ENCODE data around the gene FMNL3. TPM values are rescaled to one million over a fixed set of nuclear protein-coding genes. Genes with fewer than 3 reads are reported as not detected.

Gene FMNL3
- polyA plus RNA-seq, 1 of the 3 experiments (the other 2 are of a cell fraction) = 10.2 TPM

DNA sequence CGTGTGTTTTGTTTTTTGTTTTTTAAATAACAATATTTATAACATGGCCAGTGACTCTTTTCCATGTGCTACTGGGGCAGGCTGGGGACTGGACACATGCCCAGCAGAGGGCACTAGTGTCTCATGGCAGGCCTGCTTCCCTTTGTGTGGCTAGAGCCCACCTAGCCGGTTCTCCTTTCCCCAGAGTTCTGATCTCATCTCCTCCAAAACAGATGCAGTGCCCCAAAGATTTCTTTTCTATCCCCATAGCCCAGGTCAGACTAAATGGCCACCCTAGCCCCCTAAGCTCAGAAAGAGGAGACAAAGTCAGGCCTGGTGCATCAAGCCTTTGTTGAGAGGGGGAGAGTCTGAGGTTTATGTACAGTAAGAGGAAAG lies 62.6 kb downstream of the FMNL3 start:
- H3K36me3 ChIP-seq (replicated peaks in 1 of 2; ENCODE audit: control insufficient read depth in 1 of 2, insufficient read depth in 2 of 2, low read length in 1 of 2) = peaks cover 27 to 77% of the 10 kb centered on the region in 2 experiments
- no peaks in the 10 kb centered on the region for H4K20me1 ChIP-seq (ENCODE audit: insufficient read depth)
- H3K4me1 ChIP-seq (ENCODE audit: control insufficient read depth in 1 of 2, insufficient read depth in 2 of 2, low read depth in 1 of 2, low read length in 1 of 2) = peaks cover 0 to 5% of the 10 kb centered on the region in 2 experiments; a peak in 1 of 4 replicates
- H3K79me2 ChIP-seq (ENCODE audit: insufficient read depth) = no peaks in the 10 kb centered on the region
- POLR2A ChIA-PET = interaction anchor here (0.7 to 2.0 kb wide), 3 partner anchors 62 to 150 kb away, joined by 3 to 7 read pairs (median 6); partner anchors contain the start of gene TMBIM6
- no peak overlapping the region for H2AFZ ChIP-seq (ENCODE audit: low read depth)
- TF ChIP-seq, protein P1, sequence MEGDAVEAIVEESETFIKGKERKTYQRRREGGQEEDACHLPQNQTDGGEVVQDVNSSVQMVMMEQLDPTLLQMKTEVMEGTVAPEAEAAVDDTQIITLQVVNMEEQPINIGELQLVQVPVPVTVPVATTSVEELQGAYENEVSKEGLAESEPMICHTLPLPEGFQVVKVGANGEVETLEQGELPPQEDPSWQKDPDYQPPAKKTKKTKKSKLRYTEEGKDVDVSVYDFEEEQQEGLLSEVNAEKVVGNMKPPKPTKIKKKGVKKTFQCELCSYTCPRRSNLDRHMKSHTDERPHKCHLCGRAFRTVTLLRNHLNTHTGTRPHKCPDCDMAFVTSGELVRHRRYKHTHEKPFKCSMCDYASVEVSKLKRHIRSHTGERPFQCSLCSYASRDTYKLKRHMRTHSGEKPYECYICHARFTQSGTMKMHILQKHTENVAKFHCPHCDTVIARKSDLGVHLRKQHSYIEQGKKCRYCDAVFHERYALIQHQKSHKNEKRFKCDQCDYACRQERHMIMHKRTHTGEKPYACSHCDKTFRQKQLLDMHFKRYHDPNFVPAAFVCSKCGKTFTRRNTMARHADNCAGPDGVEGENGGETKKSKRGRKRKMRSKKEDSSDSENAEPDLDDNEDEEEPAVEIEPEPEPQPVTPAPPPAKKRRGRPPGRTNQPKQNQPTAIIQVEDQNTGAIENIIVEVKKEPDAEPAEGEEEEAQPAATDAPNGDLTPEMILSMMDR (IDR thresholded peaks at IDR 0.05) = peak; percentile 98
- TF ChIP-seq RAD21 (IDR thresholded peaks at IDR 0.05; ENCODE audit: low read length) = peak; percentile 98
- TF ChIP-seq, protein P2, sequence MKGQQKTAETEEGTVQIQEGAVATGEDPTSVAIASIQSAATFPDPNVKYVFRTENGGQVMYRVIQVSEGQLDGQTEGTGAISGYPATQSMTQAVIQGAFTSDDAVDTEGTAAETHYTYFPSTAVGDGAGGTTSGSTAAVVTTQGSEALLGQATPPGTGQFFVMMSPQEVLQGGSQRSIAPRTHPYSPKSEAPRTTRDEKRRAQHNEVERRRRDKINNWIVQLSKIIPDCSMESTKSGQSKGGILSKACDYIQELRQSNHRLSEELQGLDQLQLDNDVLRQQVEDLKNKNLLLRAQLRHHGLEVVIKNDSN (IDR thresholded peaks at IDR 0.05; ENCODE audit: borderline replicate concordance, low read depth) = no peak
- TF ChIP-seq, protein P3, sequence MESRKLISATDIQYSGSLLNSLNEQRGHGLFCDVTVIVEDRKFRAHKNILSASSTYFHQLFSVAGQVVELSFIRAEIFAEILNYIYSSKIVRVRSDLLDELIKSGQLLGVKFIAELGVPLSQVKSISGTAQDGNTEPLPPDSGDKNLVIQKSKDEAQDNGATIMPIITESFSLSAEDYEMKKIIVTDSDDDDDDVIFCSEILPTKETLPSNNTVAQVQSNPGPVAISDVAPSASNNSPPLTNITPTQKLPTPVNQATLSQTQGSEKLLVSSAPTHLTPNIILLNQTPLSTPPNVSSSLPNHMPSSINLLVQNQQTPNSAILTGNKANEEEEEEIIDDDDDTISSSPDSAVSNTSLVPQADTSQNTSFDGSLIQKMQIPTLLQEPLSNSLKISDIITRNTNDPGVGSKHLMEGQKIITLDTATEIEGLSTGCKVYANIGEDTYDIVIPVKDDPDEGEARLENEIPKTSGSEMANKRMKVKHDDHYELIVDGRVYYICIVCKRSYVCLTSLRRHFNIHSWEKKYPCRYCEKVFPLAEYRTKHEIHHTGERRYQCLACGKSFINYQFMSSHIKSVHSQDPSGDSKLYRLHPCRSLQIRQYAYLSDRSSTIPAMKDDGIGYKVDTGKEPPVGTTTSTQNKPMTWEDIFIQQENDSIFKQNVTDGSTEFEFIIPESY (IDR thresholded peaks at IDR 0.05; ENCODE audit: borderline replicate concordance, low read depth) = no peak
- TF ChIP-seq CHD2 (IDR thresholded peaks at IDR 0.05; ENCODE audit: low read length, partially characterized antibody) = peak; percentile 23
- TF ChIP-seq RFX5 (IDR thresholded peaks at IDR 0.05; ENCODE audit: low read length) = no peak
- no peak for TF ChIP-seq EP300 (IDR thresholded peaks at IDR 0.05; ENCODE audit: borderline replicate concordance in 1 of 2, low read depth in 1 of 2, low read length in 1 of 2)
- TF ChIP-seq YY1 (IDR thresholded peaks at IDR 0.05; ENCODE audit: low read depth) = no peak
- no peak for TF ChIP-seq NRF1 (IDR thresholded peaks at IDR 0.05; ENCODE audit: low read depth, low read length)
- TF ChIP-seq, protein P4, sequence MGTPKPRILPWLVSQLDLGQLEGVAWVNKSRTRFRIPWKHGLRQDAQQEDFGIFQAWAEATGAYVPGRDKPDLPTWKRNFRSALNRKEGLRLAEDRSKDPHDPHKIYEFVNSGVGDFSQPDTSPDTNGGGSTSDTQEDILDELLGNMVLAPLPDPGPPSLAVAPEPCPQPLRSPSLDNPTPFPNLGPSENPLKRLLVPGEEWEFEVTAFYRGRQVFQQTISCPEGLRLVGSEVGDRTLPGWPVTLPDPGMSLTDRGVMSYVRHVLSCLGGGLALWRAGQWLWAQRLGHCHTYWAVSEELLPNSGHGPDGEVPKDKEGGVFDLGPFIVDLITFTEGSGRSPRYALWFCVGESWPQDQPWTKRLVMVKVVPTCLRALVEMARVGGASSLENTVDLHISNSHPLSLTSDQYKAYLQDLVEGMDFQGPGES (IDR thresholded peaks at IDR 0.05; ENCODE audit: low read depth, low read length) = 0 out of 2 replicates have a peak, but pooled peaks have one; percentile 6
- no peak for TF ChIP-seq FOSL2 (IDR thresholded peaks at IDR 0.05; ENCODE audit: borderline replicate concordance, low read depth)
- TF ChIP-seq MXI1 (IDR thresholded peaks at IDR 0.05; ENCODE audit: low read depth, low read length) = no peak
- no peak for TF ChIP-seq JUND (IDR thresholded peaks at IDR 0.05)
- TF ChIP-seq GABPA (IDR thresholded peaks at IDR 0.05; ENCODE audit: low read depth) = no peak
- TF ChIP-seq SMC3 (IDR thresholded peaks at IDR 0.05; ENCODE audit: low read depth, low read length) = peak; percentile 98
- 12% methylated on average over 2 of the region's 2 CpGs for WGBS (ENCODE audit: low lambda C conversion rate)
- peaks cover 7% of the 10 kb centered on the region for H3F3A ChIP-seq (replicated peaks; ENCODE audit: insufficient read depth)
- no peaks in the 10 kb centered on the region for H3K9me2 ChIP-seq
- H3K27me3 ChIP-seq (ENCODE audit: insufficient read depth) = no peaks in the 10 kb centered on the region
- no peak overlapping the region for H3K9ac ChIP-seq
- H3K4me2 ChIP-seq = no peak overlapping the region
- no peak overlapping the region for H3K4me3 ChIP-seq (ENCODE audit: low read depth in 2 of 2, low read length in 1 of 2)
- no peaks in the 10 kb centered on the region for H3K9me3 ChIP-seq
- peak overlapping the region in 1 of 2 experiments; percentile 6; a peak in 1 of 4 replicates for H3K27ac ChIP-seq (ENCODE audit: low read depth in 2 of 2, low read length in 1 of 2)
- CTCF ChIA-PET = interaction anchor here (0.6 to 30.5 kb wide), 27 partner anchors 10 to 223 kb away, joined by 3 to 590 read pairs (median 5); partner anchors contain the start of genes FMNL3 and TMBIM6
- DNase-seq = peak; percentile 91
